Keratinocyte (primary cell): ENCODE data around the gene SMG1.

Experiments used
- EZH2 ChIP-seq: IDR thresholded peaks from one replicate; pipeline ENCODE4 v1.6.1; 2012; ENCODE audit warnings: inconsistent platforms, mild to moderate bottlenecking, low read length, moderate library complexity
- TF ChIP-seq, protein P1 (sequence below), 3 experiments: IDR thresholded peaks in 1 of 3; conservative IDR thresholded peaks in 1 of 3; optimal IDR thresholded peaks in 1 of 3; 2 replicates in 2 of 3; 3 replicates in 1 of 3; pipeline versions ENCODE3 to v1.5.1; 2011; ENCODE audit warnings: low read length in 3 of 3, mild to moderate bottlenecking in 3 of 3, moderate library complexity in 2 of 3, control low read depth in 1 of 3, inconsistent platforms in 1 of 3; ENCODE audit not compliant: insufficient read depth in 2 of 3; ENCODE audit errors: extremely low read depth in 1 of 3

DNA sequence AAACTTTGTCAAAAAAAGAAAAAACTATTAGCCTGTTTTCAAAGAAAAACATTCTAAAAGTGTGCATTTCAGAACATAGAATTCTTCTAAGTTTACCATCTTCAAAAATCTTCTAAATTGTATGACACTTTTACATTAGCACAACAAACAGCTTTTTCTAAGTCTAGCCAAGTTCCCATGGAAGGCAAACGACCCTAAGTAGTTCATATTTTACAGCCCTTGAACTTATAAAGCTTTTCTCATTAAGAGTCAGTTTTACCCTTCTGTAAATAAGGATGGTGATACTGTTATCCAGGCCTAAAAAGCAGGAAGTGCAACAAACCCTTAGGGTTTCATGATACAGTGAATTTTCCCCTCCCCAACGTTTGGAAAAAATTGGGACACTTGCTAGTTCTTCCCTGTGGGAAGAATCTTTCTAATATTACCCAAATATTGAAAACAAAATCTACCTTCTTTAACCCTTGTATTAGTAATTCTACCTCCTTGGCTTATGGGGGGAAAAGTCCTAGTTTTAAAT is 120.9 kb downstream of the SMG1 start:
- TF ChIP-seq, protein P1, sequence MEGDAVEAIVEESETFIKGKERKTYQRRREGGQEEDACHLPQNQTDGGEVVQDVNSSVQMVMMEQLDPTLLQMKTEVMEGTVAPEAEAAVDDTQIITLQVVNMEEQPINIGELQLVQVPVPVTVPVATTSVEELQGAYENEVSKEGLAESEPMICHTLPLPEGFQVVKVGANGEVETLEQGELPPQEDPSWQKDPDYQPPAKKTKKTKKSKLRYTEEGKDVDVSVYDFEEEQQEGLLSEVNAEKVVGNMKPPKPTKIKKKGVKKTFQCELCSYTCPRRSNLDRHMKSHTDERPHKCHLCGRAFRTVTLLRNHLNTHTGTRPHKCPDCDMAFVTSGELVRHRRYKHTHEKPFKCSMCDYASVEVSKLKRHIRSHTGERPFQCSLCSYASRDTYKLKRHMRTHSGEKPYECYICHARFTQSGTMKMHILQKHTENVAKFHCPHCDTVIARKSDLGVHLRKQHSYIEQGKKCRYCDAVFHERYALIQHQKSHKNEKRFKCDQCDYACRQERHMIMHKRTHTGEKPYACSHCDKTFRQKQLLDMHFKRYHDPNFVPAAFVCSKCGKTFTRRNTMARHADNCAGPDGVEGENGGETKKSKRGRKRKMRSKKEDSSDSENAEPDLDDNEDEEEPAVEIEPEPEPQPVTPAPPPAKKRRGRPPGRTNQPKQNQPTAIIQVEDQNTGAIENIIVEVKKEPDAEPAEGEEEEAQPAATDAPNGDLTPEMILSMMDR (optimal IDR thresholded peaks at IDR 0.05 in 1 of 3, IDR thresholded peaks at IDR 0.05 in 1 of 3, conservative IDR thresholded peaks at IDR 0.05 in 1 of 3; ENCODE audit: extremely low read depth in 1 of 3, insufficient read depth in 2 of 3, low read length in 3 of 3), result no peak
- TF ChIP-seq EZH2, result no peak
